ENCODE measurements around the gene CROCC2.

GRCh38 chr2:240889601-240890560, 16.3 kb upstream of the CROCC2 start:
- TF ChIP-seq CTCF (IDR thresholded peaks at IDR 0.05; ENCODE audit: insufficient read depth, low read length, poor library complexity, severe bottlenecking) (no peak), EZH2phosphoT487 (conservative IDR thresholded peaks at IDR 0.05; ENCODE audit: low read length) (no peak)
